OCI-LY3 (cell line): Measurements from ENCODE around the gene E2F6.

ENCODE experiments used
- EZH2phosphoT487 ChIP-seq: fragments of 200-600 bp; shearing (Covaris generic); IDR thresholded peaks from 2 replicates; pipeline ENCODE4 v1.6.1; 2018; ENCODE audit warnings: antibody characterized with exemption, mixed run types, low read depth
- TF ChIP-seq, protein P1 (sequence below): fragments of 200-600, 300-600 bp; sonication (generic); IDR thresholded peaks from 2 replicates; pipeline ENCODE4 v1.5.1; 2014; ENCODE audit warnings: antibody characterized with exemption, low read length, low read depth

DNA sequence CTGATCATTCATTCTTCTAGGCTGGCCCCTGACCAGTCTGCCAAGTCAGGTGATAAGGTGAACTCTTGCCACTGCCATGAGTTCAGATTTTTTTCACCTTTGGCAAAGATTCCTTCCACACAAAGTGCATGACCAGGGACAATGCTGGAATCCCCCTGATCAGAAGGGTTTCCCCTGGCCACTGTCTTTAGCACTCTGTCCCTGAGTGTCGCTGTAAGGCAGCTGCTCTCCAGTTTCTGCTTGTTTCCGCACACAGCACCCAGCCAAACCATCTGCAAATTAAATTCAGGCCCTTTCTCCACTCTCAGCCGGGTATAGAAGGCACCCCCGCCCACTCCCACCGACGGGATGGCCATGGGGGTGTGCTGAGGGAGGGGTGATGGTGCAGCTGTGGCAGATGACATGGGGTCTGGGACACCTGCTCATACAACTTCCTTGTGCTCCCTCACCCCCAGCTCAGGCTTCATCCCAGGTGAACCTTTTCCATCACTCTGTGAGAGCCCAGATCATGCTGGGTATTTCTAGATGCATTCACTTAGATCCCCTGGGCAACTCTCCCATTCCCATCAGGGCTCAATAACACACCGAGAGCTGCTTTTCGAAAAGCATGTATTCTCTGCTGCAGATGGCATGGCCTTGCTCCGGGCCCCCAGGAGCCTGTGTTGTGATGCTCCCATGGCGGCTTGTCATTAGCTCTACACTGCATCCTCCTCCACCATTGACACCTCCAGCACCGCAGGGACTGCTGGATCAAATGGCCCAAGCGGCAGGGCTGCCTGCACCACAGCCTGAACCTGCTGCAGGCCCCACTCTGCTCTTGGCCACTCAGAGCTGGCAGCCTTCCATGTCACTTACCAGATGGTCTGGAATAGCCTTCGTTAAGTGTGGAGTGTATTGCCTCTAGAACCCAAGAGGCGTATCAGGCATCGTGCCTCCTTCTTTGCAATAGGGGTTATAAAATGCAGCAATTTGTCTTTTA is 69.2 kb downstream of the E2F6 start:
- TF ChIP-seq, protein P1, sequence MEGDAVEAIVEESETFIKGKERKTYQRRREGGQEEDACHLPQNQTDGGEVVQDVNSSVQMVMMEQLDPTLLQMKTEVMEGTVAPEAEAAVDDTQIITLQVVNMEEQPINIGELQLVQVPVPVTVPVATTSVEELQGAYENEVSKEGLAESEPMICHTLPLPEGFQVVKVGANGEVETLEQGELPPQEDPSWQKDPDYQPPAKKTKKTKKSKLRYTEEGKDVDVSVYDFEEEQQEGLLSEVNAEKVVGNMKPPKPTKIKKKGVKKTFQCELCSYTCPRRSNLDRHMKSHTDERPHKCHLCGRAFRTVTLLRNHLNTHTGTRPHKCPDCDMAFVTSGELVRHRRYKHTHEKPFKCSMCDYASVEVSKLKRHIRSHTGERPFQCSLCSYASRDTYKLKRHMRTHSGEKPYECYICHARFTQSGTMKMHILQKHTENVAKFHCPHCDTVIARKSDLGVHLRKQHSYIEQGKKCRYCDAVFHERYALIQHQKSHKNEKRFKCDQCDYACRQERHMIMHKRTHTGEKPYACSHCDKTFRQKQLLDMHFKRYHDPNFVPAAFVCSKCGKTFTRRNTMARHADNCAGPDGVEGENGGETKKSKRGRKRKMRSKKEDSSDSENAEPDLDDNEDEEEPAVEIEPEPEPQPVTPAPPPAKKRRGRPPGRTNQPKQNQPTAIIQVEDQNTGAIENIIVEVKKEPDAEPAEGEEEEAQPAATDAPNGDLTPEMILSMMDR, result no peak
- no peak for TF ChIP-seq EZH2phosphoT487
